HCT116 (cell line): ENCODE data around the gene DOCK11. TPM values are rescaled to one million over a fixed set of nuclear protein-coding genes. Genes with fewer than 3 reads are reported as not detected.

ENCODE experiments used
- ATAC-seq: fragments of 200-7000 bp; cut with Tn5 transposase; 2 replicates; pipeline ENCODE4 v1.9.1; 2020; ENCODE audit warnings: mild to moderate bottlenecking, moderate library complexity
- BruUV-seq: library from RNA; stranded (reverse); fragments of 400-500 nt; replicated peaks from 2 replicates; lab custom pipeline; 2021; lab: Mats Ljungman, UMichigan
- CTCF ChIA-PET: fragments of 300-600 bp; sonication (Branson Sonifier 250); formaldehyde crosslinking; loops from one replicate; lab custom pipeline; 2021; ENCODE audit warnings: antibody characterized with exemption; lab: Charles Lee
- POLR2A ChIA-PET: fragments of 300-600, 350-600 bp; sonication (Branson Sonifier 250); formaldehyde crosslinking; loops from one replicate; lab custom pipeline; 2021; ENCODE audit warnings: antibody characterized with exemption; lab: Charles Lee
- RAD21 ChIA-PET, 2 experiments: fragments of 300-600 bp; sonication (Branson Sonifier 250); formaldehyde crosslinking; loops; one replicate each; lab custom pipeline; 2023; ENCODE audit warnings: low total read pairs in 2 of 2; ENCODE audit not compliant: uncharacterized antibody in 2 of 2, unreplicated experiment in 2 of 2, low non-redundant PET in 1 of 2; lab: Charles Lee
- DNase-seq: peaks from one replicate; pipeline ENCODE4 v3.0.0-alpha.2; 2010; ENCODE audit warnings: low read depth, low spot score
- H2AFZ ChIP-seq: fragments of 200-600 bp; shearing (Covaris generic), sonication (generic); 2 replicates; pipeline ENCODE4 v1.6.1; 2017; ENCODE audit warnings: low read depth, mixed run types, mixed read lengths, antibody characterized with exemption, low read length; ENCODE audit not compliant: poor library complexity, severe bottlenecking
- H3K27ac ChIP-seq: 2 replicates; pipeline ENCODE4 v1.5.1; 2012; ENCODE audit warnings: low read depth, low read length
- H3K27me3 ChIP-seq: fragments of 200-600 bp; sonication (generic); 2 replicates; pipeline ENCODE4 v1.6.1; 2016; ENCODE audit warnings: mixed run types, low read length, mixed read lengths; ENCODE audit not compliant: insufficient read depth
- H3K36me3 ChIP-seq, 2 experiments: fragments of 200-500 bp in 1 of 2; fragments of 200-600 bp in 1 of 2; sonication (Bioruptor generic) in 1 of 2; sonication (generic) in 1 of 2; 2 replicates each; pipeline versions ENCODE4 v1.5.1 to v1.6.1; 2014 to 2016; ENCODE audit warnings: low read length in 2 of 2, inconsistent platforms in 1 of 2, mixed read lengths in 1 of 2, mixed run types in 1 of 2; ENCODE audit not compliant: insufficient read depth in 2 of 2, control insufficient read depth in 1 of 2
- H3K4me1 ChIP-seq, 2 experiments: fragments of 200-600 bp in 1 of 2; sonication (generic) in 1 of 2; 2 replicates each; pipeline versions ENCODE4 v1.5.1 to v1.6.1; 2012 to 2017; ENCODE audit warnings: low read length in 2 of 2, inconsistent platforms in 1 of 2, mild to moderate bottlenecking in 1 of 2, mixed read lengths in 1 of 2, mixed run types in 1 of 2, moderate library complexity in 1 of 2; ENCODE audit not compliant: insufficient read depth in 2 of 2, control insufficient read depth in 1 of 2
- H3K4me2 ChIP-seq: fragments of 200-600 bp; sonication (generic); 2 replicates; pipeline ENCODE4 v1.6.1; 2017; ENCODE audit warnings: mixed run types, low read length, mixed read lengths
- H3K4me3 ChIP-seq, 2 experiments: fragments of 200-600 bp in 1 of 2; sonication (generic) in 1 of 2; replicated peaks in 1 of 2; 2 replicates each; pipeline ENCODE4 v1.5.1; 2011 to 2016; ENCODE audit warnings: low read length in 2 of 2, control low read depth in 1 of 2, low read depth in 1 of 2, mild to moderate bottlenecking in 1 of 2, mixed read lengths in 1 of 2, mixed run types in 1 of 2
- H3K79me2 ChIP-seq: fragments of 200-600 bp; sonication (generic); 2 replicates; pipeline ENCODE4 v1.6.1; 2017; ENCODE audit warnings: mild to moderate bottlenecking, mixed run types, low read length, moderate library complexity, mixed read lengths; ENCODE audit not compliant: insufficient read depth
- H3K9ac ChIP-seq: fragments of 200-600 bp; sonication (generic); 2 replicates; pipeline ENCODE4 v1.6.1; 2016; ENCODE audit warnings: low read length, mixed read lengths
- H3K9me2 ChIP-seq: fragments of 200-600 bp; sonication (generic), shearing (Covaris generic); 2 replicates; pipeline ENCODE4 v1.6.1; 2017; ENCODE audit warnings: mixed run types, mild to moderate bottlenecking, moderate library complexity; ENCODE audit not compliant: insufficient read depth
- H3K9me3 ChIP-seq, 2 experiments: fragments of 200-500 bp in 1 of 2; fragments of 200-600 bp in 1 of 2; sonication (Bioruptor generic) in 1 of 2; sonication (generic) in 1 of 2; 2 replicates each; pipeline ENCODE4 v1.6.1; 2014 to 2017; ENCODE audit warnings: low read length in 2 of 2, mixed read lengths in 2 of 2, inconsistent platforms in 1 of 2, low read depth in 1 of 2, mild to moderate bottlenecking in 1 of 2, mixed run types in 1 of 2, moderate library complexity in 1 of 2; ENCODE audit not compliant: control insufficient read depth in 1 of 2, insufficient read depth in 1 of 2
- H4K20me1 ChIP-seq: fragments of 200-600 bp; sonication (generic), shearing (Covaris generic); 2 replicates; pipeline ENCODE4 v1.6.1; 2017; ENCODE audit warnings: mixed run types, mild to moderate bottlenecking, moderate library complexity; ENCODE audit not compliant: insufficient read depth
- ELF1 ChIP-seq: IDR thresholded peaks from 2 replicates; pipeline ENCODE4 v1.6.1; 2012; ENCODE audit warnings: low read depth, borderline replicate concordance
- FOSL1 ChIP-seq: IDR thresholded peaks from 2 replicates; pipeline ENCODE4 v1.6.1; 2012; ENCODE audit warnings: low read depth
- JUND ChIP-seq: IDR thresholded peaks from 2 replicates; pipeline ENCODE4 v1.6.1; 2012
- REST ChIP-seq: IDR thresholded peaks from 2 replicates; pipeline ENCODE4 v1.6.1; 2012; ENCODE audit warnings: low read depth
- SIN3A ChIP-seq: IDR thresholded peaks from 2 replicates; pipeline ENCODE4 v1.6.1; 2012; ENCODE audit warnings: low read depth
- SP1 ChIP-seq: IDR thresholded peaks from 2 replicates; pipeline ENCODE4 v1.6.1; 2012; ENCODE audit warnings: low read depth
- ZBTB33 ChIP-seq: IDR thresholded peaks from 2 replicates; pipeline ENCODE4 v1.6.1; 2011; ENCODE audit warnings: mild to moderate bottlenecking, low read length, moderate library complexity; ENCODE audit not compliant: insufficient replicate concordance; ENCODE audit errors: extremely low read depth
- ZFX ChIP-seq: fragments of 450-650 bp; IDR thresholded peaks from 2 replicates; pipeline ENCODE4 v1.6.1; 2017
- ZNF274 ChIP-seq: fragments of 200-500 bp; sonication (Bioruptor generic); IDR thresholded peaks from 2 replicates; pipeline ENCODE4 v1.6.1; 2014; ENCODE audit warnings: mild to moderate bottlenecking, low read depth, low read length, inconsistent platforms
- intact Hi-C: fragments of 100-400 bp; cut with micrococcal nuclease; formaldehyde crosslinking; loops from 2 replicates; pipeline ENCODE4 v1.10.0; 2022
- total RNA-seq: library from RNA; stranded (reverse); gene quantifications from one replicate; pipeline ENCODE4 v1.2.1, GENCODE V29; 2021; ENCODE audit not compliant: unreplicated experiment

Gene DOCK11
- total RNA-seq, 1 experiment from 2014 or later: 0.59 TPM

- no peak for TF ChIP-seq ZBTB33
- no peak for TF ChIP-seq SIN3A
- no peak for TF ChIP-seq REST
- no peak for TF ChIP-seq ELF1
- TF ChIP-seq FOSL1: no peak
- no peak for TF ChIP-seq JUND
Measured at GRCh38 chrX:118448273-118448783, 47.3 kb upstream of the DOCK11 start (continued).

- Histone ChIP-seq H2AFZ (no peak overlapping the region), H3K79me2 (no peaks in the 10 kb centered on the region), H3K27ac (no peak overlapping the region), H4K20me1 (no peaks in the 10 kb centered on the region), H3K9ac (no peak overlapping the region), H3K36me3 (no peaks in the 10 kb centered on the region), H3K27me3 (no peaks in the 10 kb centered on the region), H3K4me2 (no peak overlapping the region), H3K4me3 (no peak overlapping the region), H3K9me2 (no peaks in the 10 kb centered on the region), H3K4me1 (no peaks in the 10 kb centered on the region), H3K9me3 (no peaks in the 10 kb centered on the region)
- ATAC-seq (no peak), DNase-seq (no peak)
- ChIA-PET CTCF (no interaction called here), RAD21 (no interaction called here), POLR2A (no interaction called here)
- no TSS peak for BruUV-seq
- intact Hi-C loops: loop anchor here (10.0 kb wide), 1 partner anchor 350 kb away; no protein-coding TSS in a partner anchor
- TF ChIP-seq ELF1: no peak
- no peak for TF ChIP-seq ZBTB33
- TF ChIP-seq REST: no peak
- no peak for TF ChIP-seq ZFX
- TF ChIP-seq SP1: no peak
- TF ChIP-seq ZNF274: no peak
- TF ChIP-seq FOSL1: no peak
Measured at GRCh38 chrX:118455013-118455412, 40.6 kb upstream of the DOCK11 start.
